ENCODE data around the gene ZC3H8.
"Not testable (repeated sequence)": the region's sequence is repeated elsewhere in the genome, so short reads cannot be mapped to it uniquely, and the experiment has no call there.

- TF ChIP-seq CTCF (IDR thresholded peaks at IDR 0.05); USF2 (IDR thresholded peaks at IDR 0.05); MYC (IDR thresholded peaks at IDR 0.05; ENCODE audit: borderline replicate concordance, low read length); BHLHE40 (IDR thresholded peaks at IDR 0.05; ENCODE audit: low read depth, low read length); CEBPB (IDR thresholded peaks at IDR 0.05); MAX (IDR thresholded peaks at IDR 0.05); RFX5 (IDR thresholded peaks at IDR 0.05): not testable (repeated sequence)
These were observed 46.9 kb downstream of the ZC3H8 start for GRCh38 chr2:112207905-112208304.

Data from A549 (cell line).